Activated naive CD4-positive, alpha-beta T cell treated with Interleukin-2 at 50 U/mL for 16 hours (primary cell): ENCODE measurements around the gene DDX17.

ENCODE experiments used
- DNase-seq: peaks from one replicate; pipeline ENCODE4 v3.0.0-alpha.2; 2020

The DDX17 gene

GRCh38 chr22:38448945-38449745 lies 57.0 kb downstream of the DDX17 start:
- no peak for DNase-seq

- no peak for DNase-seq
These were observed 60.0 kb downstream of the DDX17 start for GRCh38 chr22:38446018-38446601.

GRCh38 chr22:38444783-38445182 lies 61.3 kb downstream of the DDX17 start:
- no peak for DNase-seq

- no peak for DNase-seq
These were observed 62.2 kb downstream of the DDX17 start for GRCh38 chr22:38443628-38444521.

- no peak for DNase-seq
These were observed 63.0 kb downstream of the DDX17 start for GRCh38 chr22:38442967-38443627.

- no peak for DNase-seq
These were observed 64.4 kb downstream of the DDX17 start for GRCh38 chr22:38441620-38442287.

- DNase-seq = no peak
These were observed 65.3 kb downstream of the DDX17 start for GRCh38 chr22:38440747-38441350.

- no peak for DNase-seq
These were observed 68.7 kb downstream of the DDX17 start for GRCh38 chr22:38437416-38437815.

- DNase-seq = no peak
These were observed 69.3 kb downstream of the DDX17 start for GRCh38 chr22:38436629-38437395.

- DNase-seq = no peak
These were observed 70.1 kb downstream of the DDX17 start for GRCh38 chr22:38435965-38436364.

- no peak for DNase-seq
These were observed 71.1 kb downstream of the DDX17 start for GRCh38 chr22:38435010-38435409.

GRCh38 chr22:38433871-38434270 lies 72.2 kb downstream of the DDX17 start:
- DNase-seq = no peak
